ENCODE measurements around the gene TIAM2. TPM values are rescaled to one million over a fixed set of nuclear protein-coding genes. Genes with fewer than 3 reads are reported as not detected.
"Not testable (repeated sequence)": the region's sequence is repeated elsewhere in the genome, so short reads cannot be mapped to it uniquely, and the experiment has no call there.

TIAM2 gene
- total RNA-seq, 2 donors from 2014 or later: 7.8 to 11.2 TPM

GRCh38 chr6:155115893-155116570 lies 120.9 kb downstream of the TIAM2 start:
- no peak for DNase-seq (ENCODE audit: low spot score)
- intact Hi-C loops (cut with DNase I): no loop called here

- intact Hi-C loops (cut with DNase I): no loop called here
Measured at GRCh38 chr6:155116571-155116910, 121.4 kb downstream of the TIAM2 start.

DNA sequence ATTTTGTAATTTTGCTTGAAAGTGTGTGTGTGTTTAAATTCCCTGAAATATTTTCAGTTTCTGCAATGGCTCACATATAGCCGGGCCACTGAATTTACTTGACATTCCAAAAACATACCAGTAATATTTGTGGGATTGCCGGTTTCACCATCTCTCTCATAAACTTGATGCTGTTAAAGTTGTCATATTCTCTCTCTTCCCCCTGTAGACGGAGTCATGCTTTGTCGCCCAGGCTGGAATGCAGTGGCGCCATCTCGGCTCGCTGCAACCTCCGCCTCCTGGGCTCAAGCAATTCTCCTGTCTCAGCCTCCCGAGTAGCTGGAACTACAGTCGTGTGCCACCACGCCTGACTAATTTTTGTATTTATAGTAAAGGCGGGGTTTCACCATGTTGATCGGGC lies 122.1 kb downstream of the TIAM2 start:
- no peak for DNase-seq (ENCODE audit: low spot score)
- intact Hi-C loops (cut with DNase I): no loop called here

More at GRCh38 chr6:155116571-155116910, 121.4 kb downstream of the TIAM2 start:
- DNase-seq (ENCODE audit: low spot score): no peak

- no peak for DNase-seq (ENCODE audit: low spot score)
- intact Hi-C loops (cut with DNase I): no loop called here
Measured at GRCh38 chr6:155117785-155118184, 122.7 kb downstream of the TIAM2 start.

DNA sequence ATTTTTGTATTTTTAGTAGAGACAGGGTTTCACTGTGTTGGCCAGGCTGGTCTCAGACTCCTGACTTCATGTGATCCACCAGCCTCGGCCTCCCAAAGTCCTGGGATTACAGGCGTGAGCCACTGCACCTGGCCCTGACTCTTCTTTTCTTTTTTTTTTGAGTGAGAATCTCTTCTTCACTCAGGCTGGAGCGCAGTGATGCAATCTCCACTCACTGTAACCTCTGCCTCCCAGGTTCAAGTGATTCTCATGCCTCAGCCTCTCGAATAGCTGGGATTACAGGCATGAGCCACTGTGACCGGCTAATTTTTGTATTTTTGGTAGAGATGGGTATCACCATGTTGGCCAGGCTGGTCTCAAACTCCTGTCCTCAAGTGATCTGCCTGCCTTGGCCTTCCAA lies 124.1 kb downstream of the TIAM2 start:
- intact Hi-C loops (cut with DNase I); DNase-seq (ENCODE audit: low spot score): not testable (repeated sequence)

- intact Hi-C loops (cut with DNase I): no loop called here
- no peak for DNase-seq (ENCODE audit: low spot score)
Measured at GRCh38 chr6:155120034-155120433, 124.9 kb downstream of the TIAM2 start.

- intact Hi-C loops (cut with DNase I): no loop called here
- DNase-seq (ENCODE audit: low spot score): no peak
Measured at GRCh38 chr6:155121294-155121693, 126.2 kb downstream of the TIAM2 start.

DNA sequence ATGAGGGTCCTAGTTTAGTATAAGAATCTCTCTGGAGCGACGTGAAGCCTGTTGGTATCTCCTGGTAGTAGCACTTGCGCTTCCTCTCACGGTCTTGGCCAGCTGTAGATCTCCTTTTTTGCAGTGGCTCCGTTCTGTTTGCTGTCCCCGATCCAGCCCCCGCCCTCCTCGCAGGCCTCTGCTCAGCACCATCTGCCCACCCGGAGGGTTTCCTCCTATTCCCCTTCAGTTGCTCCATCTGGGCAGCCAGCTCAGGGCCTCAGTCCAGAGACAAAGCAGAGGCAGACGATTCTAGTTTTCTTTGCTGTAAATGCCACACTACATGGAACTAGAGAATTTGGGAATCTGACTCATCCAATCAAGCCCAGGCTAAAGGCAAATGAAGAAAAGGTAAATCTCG lies 126.6 kb downstream of the TIAM2 start:
- no peak for DNase-seq (ENCODE audit: low spot score)
- intact Hi-C loops (cut with DNase I): no loop called here

GRCh38 chr6:155122199-155122950 lies 127.3 kb downstream of the TIAM2 start:
- intact Hi-C loops (cut with DNase I): no loop called here
- DNase-seq (ENCODE audit: low spot score): no peak

DNA sequence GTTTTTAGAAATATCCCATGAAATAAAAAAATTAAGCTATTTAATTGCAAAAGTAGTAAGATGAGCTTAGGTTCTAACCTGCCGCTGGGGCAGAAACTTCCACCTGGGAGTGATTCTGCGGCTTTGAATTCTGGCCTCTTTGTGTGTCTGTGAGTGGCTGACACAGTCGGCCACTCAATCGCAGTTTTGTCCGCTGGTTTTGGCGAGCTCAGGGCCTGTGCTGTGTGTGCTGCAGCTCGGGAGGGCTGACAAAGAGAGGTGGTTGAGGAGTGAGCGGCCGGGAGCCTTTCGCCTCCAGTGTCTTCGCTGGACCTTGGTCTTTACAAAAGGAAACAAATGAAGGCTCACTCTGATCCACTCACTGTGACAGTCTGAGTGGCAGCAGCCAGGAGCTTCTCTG lies 128.4 kb downstream of the TIAM2 start:
- DNase-seq (ENCODE audit: low spot score): no peak
- intact Hi-C loops (cut with DNase I): loop anchor here in 1 of 2 donors (1.0 kb wide), 1 partner anchor 33 kb away; no protein-coding TSS in a partner anchor

GRCh38 chr6:155125906-155126305 lies 130.8 kb downstream of the TIAM2 start:
- no peak for DNase-seq (ENCODE audit: low spot score)
- intact Hi-C loops (cut with DNase I): no loop called here

DNA sequence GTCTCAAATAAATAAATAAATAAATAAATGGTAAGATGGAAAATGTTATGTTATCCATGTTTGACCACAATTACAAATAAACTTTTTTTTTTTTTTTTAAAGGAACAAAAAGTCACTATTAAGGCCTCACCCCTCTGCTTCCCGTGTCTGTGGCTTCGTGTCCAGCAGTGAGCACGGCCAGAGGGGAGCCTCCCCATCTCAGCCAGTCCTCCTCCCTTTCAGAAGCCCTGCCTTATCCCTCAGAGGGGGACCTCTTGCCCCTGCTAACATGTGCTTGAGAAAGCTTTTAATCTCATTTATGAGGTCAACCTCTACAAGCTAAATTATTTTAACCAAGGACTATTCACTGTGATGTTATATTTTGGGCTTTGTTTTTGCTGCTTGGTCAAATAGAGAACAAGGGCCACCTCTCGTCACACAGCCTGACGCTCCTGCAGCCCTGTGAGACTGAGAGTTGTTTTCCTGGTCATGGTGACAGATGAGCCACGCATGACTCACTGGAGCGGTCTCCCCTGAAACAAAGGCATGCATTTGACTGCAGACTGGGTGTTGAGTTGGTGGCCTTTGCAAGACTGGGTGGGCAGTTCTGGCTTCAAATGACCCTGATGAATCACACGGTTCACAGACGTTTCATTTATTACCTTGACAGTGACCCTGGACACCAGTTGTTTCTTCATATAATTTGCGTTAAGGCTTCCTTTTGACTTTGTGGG lies 131.8 kb downstream of the TIAM2 start:
- DNase-seq (ENCODE audit: low spot score): no peak
- intact Hi-C loops (cut with DNase I): no loop called here

- DNase-seq (ENCODE audit: low spot score): no peak
- intact Hi-C loops (cut with DNase I): no loop called here
Measured at GRCh38 chr6:155128977-155129376, 133.9 kb downstream of the TIAM2 start.

- intact Hi-C loops (cut with DNase I): no loop called here
- DNase-seq (ENCODE audit: low spot score): no peak
Measured at GRCh38 chr6:155129744-155130143, 134.6 kb downstream of the TIAM2 start.

- intact Hi-C loops (cut with DNase I): no loop called here
- DNase-seq (ENCODE audit: low spot score): no peak
Measured at GRCh38 chr6:155130161-155130853, 135.2 kb downstream of the TIAM2 start.

DNA sequence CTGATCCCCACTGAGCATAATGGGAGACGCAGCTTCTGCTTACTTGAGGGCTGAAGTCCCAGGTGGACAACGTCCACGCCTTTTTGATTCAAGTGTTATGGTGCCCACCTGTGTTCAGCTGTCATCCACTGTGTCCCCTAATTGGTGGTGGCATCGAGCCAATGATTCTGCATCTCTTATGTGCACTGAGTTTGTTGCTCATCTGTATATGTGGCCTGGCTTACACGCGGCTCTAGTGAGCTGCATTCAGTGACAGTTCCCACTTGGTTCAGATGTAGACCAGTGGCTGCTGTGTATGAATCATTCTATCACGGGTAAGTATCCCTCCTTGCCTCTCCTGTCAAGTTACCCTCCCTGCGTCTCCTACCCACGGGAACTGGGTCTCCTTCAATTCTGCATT lies 137.5 kb downstream of the TIAM2 start:
- intact Hi-C loops (cut with DNase I): no loop called here
- DNase-seq (ENCODE audit: low spot score): no peak

DNA sequence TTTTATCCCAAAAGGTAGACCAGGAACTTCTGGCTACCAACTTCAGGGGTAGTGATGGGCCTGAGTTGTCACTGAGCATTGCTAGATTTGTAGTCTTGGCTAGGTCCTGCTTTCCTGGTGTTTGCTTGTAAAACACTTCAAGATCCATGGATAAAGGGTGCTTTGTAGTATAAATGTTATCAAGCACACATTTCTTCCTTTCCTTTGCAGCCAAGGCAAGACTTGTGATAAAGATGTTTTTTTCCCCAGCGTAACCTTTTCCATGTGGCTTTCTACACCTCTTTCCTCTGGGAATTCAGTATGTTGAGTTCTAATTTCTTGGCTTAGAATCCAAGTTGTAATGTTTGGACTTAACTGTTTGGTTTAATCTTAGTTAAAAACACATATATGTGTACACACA lies 145.9 kb downstream of the TIAM2 start:
- intact Hi-C loops (cut with DNase I): no loop called here
- DNase-seq (ENCODE audit: low spot score): no peak

- intact Hi-C loops (cut with DNase I): no loop called here
- no peak for DNase-seq (ENCODE audit: low spot score)
Measured at GRCh38 chr6:155141512-155141911, 146.4 kb downstream of the TIAM2 start.

DNA sequence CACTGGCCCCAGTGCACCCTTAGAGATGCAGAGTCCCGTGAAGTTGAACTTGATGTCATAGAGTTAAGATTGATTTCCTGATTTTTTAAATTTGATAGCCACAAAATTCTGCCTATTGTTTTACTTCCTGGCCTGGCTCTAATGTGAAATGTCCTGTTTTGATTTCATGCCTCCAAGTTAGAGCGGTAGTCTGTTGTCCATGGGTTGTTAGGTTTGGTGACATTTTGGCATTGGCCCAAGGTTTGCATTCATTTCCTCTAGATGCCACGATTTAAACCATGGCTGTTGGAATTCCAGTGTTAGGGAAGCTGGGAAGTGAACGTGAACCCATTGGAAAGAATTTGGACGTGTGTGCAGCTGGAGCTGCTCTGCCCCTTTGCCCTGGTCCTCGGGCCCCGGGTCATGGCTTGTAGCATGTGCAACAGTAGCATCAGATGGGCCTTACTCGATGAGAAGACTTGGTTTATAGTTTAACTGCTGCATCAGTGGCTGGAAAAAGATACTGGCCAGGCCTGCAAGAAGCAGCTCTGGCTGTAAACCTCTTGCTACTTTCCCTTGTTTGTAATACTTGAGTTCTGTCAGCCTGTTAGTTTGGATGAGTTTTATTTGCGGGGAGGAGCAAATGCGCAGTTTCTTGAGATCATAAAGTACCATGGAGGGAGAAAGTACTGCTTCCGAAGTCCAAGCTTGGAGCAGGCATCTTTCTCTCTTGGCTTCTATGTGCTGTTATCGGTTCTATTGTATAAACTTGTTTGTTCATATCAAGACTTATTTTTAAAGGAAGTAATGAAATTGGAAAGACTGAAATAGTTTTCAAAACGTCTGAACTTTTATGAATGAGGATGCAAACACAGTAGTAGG lies 147.3 kb downstream of the TIAM2 start:
- no peak for DNase-seq (ENCODE audit: low spot score)
- intact Hi-C loops (cut with DNase I): no loop called here

Data from posterior vena cava (tissue), 2 donors.